Uterus (tissue), 2 donors: ENCODE data around the gene EPC2.

Source experiments
- POLR2A ChIP-seq, 2 donors: fragments of 450-650 bp; IDR thresholded peaks; one replicate each; pipeline ENCODE4 v1.6.1; 2016; ENCODE audit warnings: antibody characterized with exemption in 2 of 2, mild to moderate bottlenecking in 1 of 2, moderate library complexity in 1 of 2
- TF ChIP-seq, protein P1 (sequence below), 4 experiments: fragments of 200-600 bp in 2 of 4; fragments of 450-650 bp in 2 of 4; sonication (generic) in 2 of 4; IDR thresholded peaks; one replicate each; pipeline ENCODE4 v1.5.1; 2016 to 2019; ENCODE audit warnings: antibody characterized with exemption in 4 of 4, mild to moderate bottlenecking in 2 of 4, moderate library complexity in 1 of 4

DNA sequence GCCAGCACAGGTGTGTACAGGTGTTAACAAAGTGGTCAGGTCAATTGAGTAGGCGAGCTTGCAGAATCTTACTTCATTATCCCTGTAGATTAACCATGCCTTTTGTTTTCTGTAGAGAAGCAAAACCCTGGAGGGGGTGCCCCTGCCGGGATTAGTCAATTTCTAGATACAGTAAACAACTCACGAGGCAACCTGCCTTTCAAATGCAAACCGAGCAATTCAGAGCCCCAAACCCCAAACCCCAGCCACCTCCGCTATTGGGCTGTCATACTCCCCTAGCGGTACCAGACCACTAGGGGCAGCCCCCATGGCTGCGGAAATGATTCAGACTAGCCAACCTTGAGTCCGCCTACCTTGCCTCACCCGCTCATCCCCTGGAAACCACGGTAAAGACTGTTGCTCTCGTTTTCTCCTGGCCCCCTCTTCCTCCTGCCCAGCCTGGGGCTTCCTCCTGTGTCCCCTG lies 169.1 kb downstream of the EPC2 start:
- TF ChIP-seq, protein P1, sequence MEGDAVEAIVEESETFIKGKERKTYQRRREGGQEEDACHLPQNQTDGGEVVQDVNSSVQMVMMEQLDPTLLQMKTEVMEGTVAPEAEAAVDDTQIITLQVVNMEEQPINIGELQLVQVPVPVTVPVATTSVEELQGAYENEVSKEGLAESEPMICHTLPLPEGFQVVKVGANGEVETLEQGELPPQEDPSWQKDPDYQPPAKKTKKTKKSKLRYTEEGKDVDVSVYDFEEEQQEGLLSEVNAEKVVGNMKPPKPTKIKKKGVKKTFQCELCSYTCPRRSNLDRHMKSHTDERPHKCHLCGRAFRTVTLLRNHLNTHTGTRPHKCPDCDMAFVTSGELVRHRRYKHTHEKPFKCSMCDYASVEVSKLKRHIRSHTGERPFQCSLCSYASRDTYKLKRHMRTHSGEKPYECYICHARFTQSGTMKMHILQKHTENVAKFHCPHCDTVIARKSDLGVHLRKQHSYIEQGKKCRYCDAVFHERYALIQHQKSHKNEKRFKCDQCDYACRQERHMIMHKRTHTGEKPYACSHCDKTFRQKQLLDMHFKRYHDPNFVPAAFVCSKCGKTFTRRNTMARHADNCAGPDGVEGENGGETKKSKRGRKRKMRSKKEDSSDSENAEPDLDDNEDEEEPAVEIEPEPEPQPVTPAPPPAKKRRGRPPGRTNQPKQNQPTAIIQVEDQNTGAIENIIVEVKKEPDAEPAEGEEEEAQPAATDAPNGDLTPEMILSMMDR (IDR thresholded peaks at IDR 0.05) = no peak
- no peak for TF ChIP-seq POLR2A (IDR thresholded peaks at IDR 0.05)
